PFSK-1 (cell line): ENCODE measurements around the gene TTBK2.

ENCODE experiments used
- FOXP2 ChIP-seq: optimal IDR thresholded peaks from 2 replicates; pipeline ENCODE3; 2011; ENCODE audit warnings: borderline replicate concordance, control low read depth, inconsistent platforms; ENCODE audit not compliant: insufficient read depth; ENCODE audit errors: extremely low read length, extremely low read depth
- POLR2AphosphoS5 ChIP-seq: IDR thresholded peaks from 2 replicates; pipeline ENCODE4 v1.6.1; 2012; ENCODE audit warnings: low read depth, mild to moderate bottlenecking, control low read depth, low read length, moderate library complexity
- REST ChIP-seq, 2 experiments: IDR thresholded peaks; 2 replicates each; pipeline versions ENCODE4 v1.6.1 to v1.8.0; 2011 to 2012; ENCODE audit warnings: low read depth in 2 of 2, low read length in 2 of 2, control low read depth in 1 of 2, inconsistent platforms in 1 of 2, mild to moderate bottlenecking in 1 of 2, moderate library complexity in 1 of 2; ENCODE audit not compliant: insufficient read depth in 1 of 2
- SIN3A ChIP-seq: IDR thresholded peaks from 2 replicates; pipeline ENCODE4 v1.6.1; 2012; ENCODE audit warnings: mild to moderate bottlenecking, low read length, moderate library complexity, borderline replicate concordance; ENCODE audit not compliant: insufficient read depth
- TAF1 ChIP-seq: IDR thresholded peaks from 2 replicates; pipeline ENCODE4 v1.6.1; 2012; ENCODE audit warnings: low read length, control low read depth, borderline replicate concordance; ENCODE audit not compliant: insufficient read depth

TTBK2 gene

GRCh38 chr15:42705336-42705735, 215.2 kb downstream of the TTBK2 start:
- TF ChIP-seq FOXP2 (no peak), SIN3A (no peak), REST (IDR thresholded peaks at IDR 0.05; ENCODE audit: insufficient read depth in 1 of 2, low read depth in 2 of 2, low read length in 2 of 2) (no peak), POLR2AphosphoS5 (no peak), TAF1 (no peak)

DNA sequence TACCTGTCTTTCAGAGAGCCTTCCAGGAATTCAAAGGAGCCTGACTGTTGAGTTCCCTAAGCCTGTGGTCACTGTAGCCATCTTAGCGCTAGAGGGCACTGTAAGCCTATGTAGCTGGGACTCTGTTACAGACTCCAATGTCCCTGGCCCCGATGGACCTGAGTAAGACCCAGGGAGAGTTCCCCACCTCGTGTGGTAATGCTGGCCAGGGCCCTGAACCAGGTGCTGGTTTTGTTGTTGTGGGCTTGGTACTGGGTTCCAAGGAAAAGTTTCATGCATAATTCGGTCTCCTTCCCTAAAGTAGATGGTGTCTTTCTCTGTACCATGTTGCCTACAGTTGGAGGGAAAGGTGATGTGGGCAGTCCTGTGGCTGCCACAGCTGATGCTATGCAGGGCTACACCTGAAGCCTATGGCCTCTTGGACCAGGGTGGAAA, 216.1 kb downstream of the TTBK2 start:
- TF ChIP-seq TAF1 (no peak), SIN3A (no peak), FOXP2 (no peak), REST (IDR thresholded peaks at IDR 0.05; ENCODE audit: insufficient read depth in 1 of 2, low read depth in 2 of 2, low read length in 2 of 2) (no peak), POLR2AphosphoS5 (no peak)

DNA sequence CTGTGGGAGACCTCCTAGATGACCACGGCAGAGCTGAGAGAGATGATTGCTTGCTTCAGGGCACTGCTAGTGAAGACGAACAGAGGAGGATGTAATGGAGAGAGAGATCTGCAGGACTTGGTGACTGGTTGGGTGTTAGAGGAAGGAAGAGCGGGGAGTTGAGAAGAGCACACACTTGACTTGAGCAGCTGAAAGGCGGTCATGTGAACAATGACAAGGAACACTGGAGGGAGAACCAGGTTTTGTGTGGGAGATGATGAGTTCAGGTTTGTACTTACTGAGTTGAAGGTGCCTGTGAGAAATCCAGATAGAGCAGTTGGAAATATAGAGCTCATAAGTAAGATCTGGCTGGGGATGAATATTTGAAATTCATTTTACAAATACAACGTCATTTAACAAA, 224.0 kb downstream of the TTBK2 start:
- TF ChIP-seq TAF1, result no peak
- no peak for TF ChIP-seq FOXP2
- TF ChIP-seq POLR2AphosphoS5, result no peak
- TF ChIP-seq SIN3A, result no peak
- no peak for TF ChIP-seq REST (IDR thresholded peaks at IDR 0.05; ENCODE audit: insufficient read depth in 1 of 2, low read depth in 2 of 2, low read length in 2 of 2)

- TF ChIP-seq POLR2AphosphoS5, result no peak
- TF ChIP-seq FOXP2, result no peak
- TF ChIP-seq SIN3A, result no peak
- no peak for TF ChIP-seq REST (IDR thresholded peaks at IDR 0.05; ENCODE audit: insufficient read depth in 1 of 2, low read depth in 2 of 2, low read length in 2 of 2)
- TF ChIP-seq TAF1, result no peak
These were observed 225.0 kb downstream of the TTBK2 start for GRCh38 chr15:42695527-42696071.

GRCh38 chr15:42694398-42694797, 226.2 kb downstream of the TTBK2 start:
- TF ChIP-seq TAF1 (no peak), FOXP2 (no peak), REST (IDR thresholded peaks at IDR 0.05; ENCODE audit: insufficient read depth in 1 of 2, low read depth in 2 of 2, low read length in 2 of 2) (no peak), POLR2AphosphoS5 (no peak), SIN3A (no peak)
